Lower lobe of right lung (tissue), 2 donors: Measurements from ENCODE around the gene APOB. TPM values are rescaled to one million over a fixed set of nuclear protein-coding genes. Genes with fewer than 3 reads are reported as not detected.

ENCODE experiments used
- ATAC-seq, 2 donors: fragments of 200-7000 bp; cut with Tn5 transposase; one replicate each; pipeline ENCODE4 v1.9.1; 2020 to 2022; ENCODE audit warnings: mild to moderate bottlenecking in 2 of 2, moderate library complexity in 2 of 2
- DNase-seq: peaks from one replicate; pipeline ENCODE4 v3.0.0-alpha.2; 2020
- H3K27ac ChIP-seq: fragments of 200-600 bp; one replicate; pipeline ENCODE4 v1.8.0; 2022
- H3K27me3 ChIP-seq: fragments of 200-600 bp; one replicate; pipeline ENCODE4 v1.8.0; 2022; ENCODE audit warnings: low read depth
- H3K36me3 ChIP-seq: fragments of 200-600 bp; one replicate; pipeline ENCODE4 v1.8.0; 2022; ENCODE audit warnings: mild to moderate bottlenecking
- H3K4me1 ChIP-seq: fragments of 200-600 bp; one replicate; pipeline ENCODE4 v1.8.0; 2022
- H3K4me3 ChIP-seq: fragments of 200-600 bp; one replicate; pipeline ENCODE4 v1.8.0; 2022; ENCODE audit warnings: mild to moderate bottlenecking
- H3K9me3 ChIP-seq: fragments of 200-600 bp; one replicate; pipeline ENCODE4 v1.8.0; 2022
- CTCF ChIP-seq: fragments of 200-600 bp; IDR thresholded peaks from one replicate; pipeline ENCODE4 v1.8.0; 2022; ENCODE audit warnings: antibody characterized with exemption, mild to moderate bottlenecking
- intact Hi-C: fragments of 100-400 bp; cut with DNase I; formaldehyde crosslinking; loops from one replicate; pipeline ENCODE4 v1.11.0; 2022
- total RNA-seq: library from RNA; stranded (reverse); fragmentation: NEBNext Ultra II Directional; extraction: Animal tissue kit (Norgen Biotek cat#: 25700); gene quantifications from one replicate; pipeline ENCODE4 v1.2.1, GENCODE V29; 2021
- donor health status: DM: no; HTN: yes; CAD: no; lungs with severe emphysema.

The APOB gene
- total RNA-seq, 1 donor from 2014 or later: 0.53 TPM

- no peaks in the 10 kb centered on the region for H3K36me3 ChIP-seq
- no peak for TF ChIP-seq CTCF
- no peak for ATAC-seq
Measured at GRCh38 chr2:21006423-21007128, 37.3 kb downstream of the APOB start.

GRCh38 chr2:21005700-21006422 is 38.0 kb downstream of the APOB start:
- no peaks in the 10 kb centered on the region for H3K27me3 ChIP-seq
- H3K36me3 ChIP-seq: no peaks in the 10 kb centered on the region
- H3K27ac ChIP-seq: no peak overlapping the region
- TF ChIP-seq CTCF: no peak
- H3K4me3 ChIP-seq: no peak overlapping the region
- no peaks in the 10 kb centered on the region for H3K9me3 ChIP-seq
- intact Hi-C loops: no loop called here
- DNase-seq (no peak), ATAC-seq (no peak)
- no peaks in the 10 kb centered on the region for H3K4me1 ChIP-seq

More at GRCh38 chr2:21006423-21007128, 37.3 kb downstream of the APOB start:
- no peak overlapping the region for H3K27ac ChIP-seq
- H3K4me1 ChIP-seq: no peaks in the 10 kb centered on the region
- no peak overlapping the region for H3K4me3 ChIP-seq
- DNase-seq: no peak
- H3K9me3 ChIP-seq: no peaks in the 10 kb centered on the region
- intact Hi-C loops: no loop called here
- H3K27me3 ChIP-seq: no peaks in the 10 kb centered on the region

- Histone ChIP-seq H3K4me3 (no peak overlapping the region), H3K27ac (no peak overlapping the region), H3K36me3 (no peaks in the 10 kb centered on the region), H3K27me3 (no peaks in the 10 kb centered on the region), H3K9me3 (no peaks in the 10 kb centered on the region), H3K4me1 (no peaks in the 10 kb centered on the region)
- intact Hi-C loops: no loop called here
- no peak for TF ChIP-seq CTCF
- ATAC-seq (no peak), DNase-seq (no peak)
Measured at GRCh38 chr2:21005111-21005699, 38.7 kb downstream of the APOB start.

GRCh38 chr2:21004181-21004572 is 39.7 kb downstream of the APOB start:
- Histone ChIP-seq H3K4me3 (no peak overlapping the region), H3K36me3 (no peaks in the 10 kb centered on the region), H3K9me3 (no peaks in the 10 kb centered on the region), H3K27me3 (no peaks in the 10 kb centered on the region), H3K27ac (no peak overlapping the region), H3K4me1 (no peaks in the 10 kb centered on the region)
- intact Hi-C loops: no loop called here
- no peak for TF ChIP-seq CTCF
- DNase-seq (no peak), ATAC-seq (no peak)

GRCh38 chr2:21003572-21004180 is 40.2 kb downstream of the APOB start:
- no peaks in the 10 kb centered on the region for H3K4me1 ChIP-seq
- H3K27ac ChIP-seq: no peak overlapping the region
- no peaks in the 10 kb centered on the region for H3K36me3 ChIP-seq
- no peak for DNase-seq
- ATAC-seq: no peak
- H3K4me3 ChIP-seq: no peak overlapping the region
- intact Hi-C loops: no loop called here
- no peaks in the 10 kb centered on the region for H3K27me3 ChIP-seq
- H3K9me3 ChIP-seq: no peaks in the 10 kb centered on the region
- TF ChIP-seq CTCF: no peak
